Stimulated activated naive B cell treated with anti-CD40 and anti-IgM and Interleukin-4, amounts not matched to agents 10 μg/mL and 1 μg/mL and 100 μg/mL, for 72 hours (primary cell): ENCODE data around the gene CD300LG.
"Not testable (repeated sequence)": the region's sequence is repeated elsewhere in the genome, so short reads cannot be mapped to it uniquely, and the experiment has no call there.

Experiments used
- ATAC-seq, 2 donors: fragments of 150-1000 bp; cut with Tn5 transposase; replicated peaks; 2 replicates each; pipeline ENCODE4 v1.10.0; 2021; ENCODE audit warnings: moderate library complexity in 1 of 2
- DNase-seq: peaks from one replicate; pipeline ENCODE4 v3.0.0; 2021
- H3K27ac Mint-ChIP-seq: one replicate; pipeline ENCODE4 v1.8.0; 2022; ENCODE audit warnings: mild to moderate bottlenecking, mixed read lengths
- H3K27me3 Mint-ChIP-seq, 2 donors: one replicate each; pipeline ENCODE4 v1.8.0; 2022; ENCODE audit warnings: mixed read lengths in 2 of 2
- H3K36me3 Mint-ChIP-seq, 2 donors: one replicate each; pipeline ENCODE4 v1.8.0; 2022; ENCODE audit warnings: mixed read lengths in 2 of 2, mild to moderate bottlenecking in 1 of 2
- H3K4me1 Mint-ChIP-seq, 2 donors: one replicate each; pipeline ENCODE4 v1.8.0; 2022; ENCODE audit warnings: mixed read lengths in 2 of 2, mild to moderate bottlenecking in 1 of 2
- H3K4me3 Mint-ChIP-seq, 2 donors: one replicate each; pipeline ENCODE4 v1.8.0; 2022; ENCODE audit warnings: mild to moderate bottlenecking in 2 of 2, mixed read lengths in 2 of 2, moderate library complexity in 1 of 2
- H3K9me3 Mint-ChIP-seq, 2 donors: one replicate each; pipeline ENCODE4 v1.8.0; 2022; ENCODE audit warnings: mixed read lengths in 2 of 2, mild to moderate bottlenecking in 1 of 2

The CD300LG gene, protein sequence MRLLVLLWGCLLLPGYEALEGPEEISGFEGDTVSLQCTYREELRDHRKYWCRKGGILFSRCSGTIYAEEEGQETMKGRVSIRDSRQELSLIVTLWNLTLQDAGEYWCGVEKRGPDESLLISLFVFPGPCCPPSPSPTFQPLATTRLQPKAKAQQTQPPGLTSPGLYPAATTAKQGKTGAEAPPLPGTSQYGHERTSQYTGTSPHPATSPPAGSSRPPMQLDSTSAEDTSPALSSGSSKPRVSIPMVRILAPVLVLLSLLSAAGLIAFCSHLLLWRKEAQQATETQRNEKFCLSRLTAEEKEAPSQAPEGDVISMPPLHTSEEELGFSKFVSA

GRCh38 chr17:43846963-43847371 lies at the start of gene CD300LG:
CD300LG (plus strand) TSS chr17:43847176; CDS start chr17:43847217, 41 bp downstream.
- ATAC-seq (no peak), DNase-seq (no peak)
- no peak within 1 kb of the TSS for H3K27ac Mint-ChIP-seq
- peaks cover 43 to 49% of the 10 kb centered on the region in 2 donors for H3K27me3 Mint-ChIP-seq
- H3K4me3 Mint-ChIP-seq: no peak within 1 kb of the TSS
- no peaks in the 10 kb centered on the region for H3K36me3 Mint-ChIP-seq
- H3K9me3 Mint-ChIP-seq: peaks cover 2 to 4% of the 10 kb centered on the region in 2 donors
- H3K4me1 Mint-ChIP-seq: peaks cover 2 to 8% of the 10 kb centered on the region in 2 donors

DNA sequence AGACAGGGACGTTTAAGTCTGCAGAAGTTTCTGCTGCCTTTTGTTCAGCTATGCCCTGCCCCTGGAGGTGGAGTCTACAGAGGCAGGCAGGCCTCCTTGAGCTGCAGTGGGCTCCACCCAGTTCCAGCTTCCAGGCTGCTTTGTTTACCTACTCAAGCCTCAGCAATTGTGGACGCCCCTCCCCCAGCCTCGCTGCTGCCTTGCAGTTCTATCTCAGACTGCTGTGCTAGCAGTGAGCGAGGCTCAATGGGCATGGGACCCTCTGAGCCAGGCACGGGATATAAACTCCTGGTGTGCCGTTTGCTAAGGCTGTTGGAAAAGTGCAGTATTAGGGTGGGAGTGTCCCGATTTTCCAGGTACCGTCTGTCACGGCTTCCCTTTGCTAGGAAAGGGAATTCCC lies 49.0 kb upstream of the CD300LG start:
- H3K27me3 Mint-ChIP-seq: peaks cover 49 to 53% of the 10 kb centered on the region in 2 donors
- not testable (repeated sequence) for H3K27ac Mint-ChIP-seq, ATAC-seq, H3K9me3 Mint-ChIP-seq, H3K4me3 Mint-ChIP-seq, H3K36me3 Mint-ChIP-seq, DNase-seq, H3K4me1 Mint-ChIP-seq

GRCh38 chr17:43799047-43799446 lies 47.9 kb upstream of the CD300LG start:
- H3K36me3 Mint-ChIP-seq: no peaks in the 10 kb centered on the region

DNA sequence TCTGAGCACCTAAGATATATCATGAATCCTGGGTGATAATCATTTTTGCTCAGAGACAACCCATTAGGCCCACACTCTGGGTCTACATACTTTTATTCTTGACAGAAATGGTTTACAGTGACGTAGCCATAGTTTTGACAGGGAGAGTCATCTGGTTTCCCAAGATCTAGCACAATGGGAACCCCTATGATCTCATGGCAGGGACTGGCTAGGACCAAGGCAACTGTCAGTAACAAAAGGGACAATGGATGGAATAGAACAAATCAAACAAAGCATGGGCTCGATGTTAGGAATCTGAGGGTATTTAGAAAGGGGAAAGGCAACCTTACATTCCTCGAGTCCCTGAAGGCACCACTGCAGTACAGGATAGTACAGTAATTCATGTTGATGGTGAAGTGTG lies 46.2 kb upstream of the CD300LG start:
- no peaks in the 10 kb centered on the region for H3K36me3 Mint-ChIP-seq

More at GRCh38 chr17:43799047-43799446, 47.9 kb upstream of the CD300LG start:
- Mint-ChIP-seq H3K9me3 (no peaks in the 10 kb centered on the region), H3K4me3 (no peak overlapping the region), H3K27ac (no peak overlapping the region), H3K4me1 (no peaks in the 10 kb centered on the region), H3K27me3 (peaks cover 46 to 48% of the 10 kb centered on the region in 2 donors)
- no peak for ATAC-seq
- DNase-seq: no peak

GRCh38 chr17:43801844-43802243 lies 45.1 kb upstream of the CD300LG start:
- H3K4me3 Mint-ChIP-seq: no peak overlapping the region
- DNase-seq: no peak
- peaks cover 35 to 44% of the 10 kb centered on the region in 2 donors for H3K27me3 Mint-ChIP-seq
- H3K27ac Mint-ChIP-seq: no peak overlapping the region
- no peak for ATAC-seq
- no peaks in the 10 kb centered on the region for H3K36me3 Mint-ChIP-seq
- no peaks in the 10 kb centered on the region for H3K4me1 Mint-ChIP-seq
- peaks cover 0 to 3% of the 10 kb centered on the region in 2 donors for H3K9me3 Mint-ChIP-seq

More for the DNA sequence above, 46.2 kb upstream of the CD300LG start:
- peaks cover 0 to 3% of the 10 kb centered on the region in 2 donors for H3K9me3 Mint-ChIP-seq
- H3K27ac Mint-ChIP-seq: no peak overlapping the region
- DNase-seq: no peak
- no peak overlapping the region for H3K4me3 Mint-ChIP-seq
- H3K27me3 Mint-ChIP-seq: peaks cover 44 to 46% of the 10 kb centered on the region in 2 donors
- no peaks in the 10 kb centered on the region for H3K4me1 Mint-ChIP-seq
- ATAC-seq: no peak

DNA sequence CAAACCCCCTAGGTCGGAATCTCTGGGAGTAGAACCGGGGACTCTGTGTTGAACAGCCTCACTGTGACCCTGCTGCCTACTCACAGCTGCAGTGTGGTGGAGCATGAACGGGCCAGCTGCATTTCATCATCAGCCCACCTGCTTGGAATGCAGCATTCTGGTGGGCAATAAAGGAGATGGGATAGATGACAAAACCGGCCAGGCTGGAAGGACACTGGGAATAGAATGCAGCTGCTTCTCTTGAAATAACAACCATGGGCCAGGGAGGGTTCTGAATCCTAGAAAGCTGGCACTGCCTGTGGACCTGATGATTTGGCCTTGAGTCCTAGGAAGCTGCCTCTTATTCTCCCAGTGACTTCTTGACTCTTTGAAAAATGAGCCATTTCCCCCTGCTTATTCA lies 43.2 kb upstream of the CD300LG start:
- H3K4me1 Mint-ChIP-seq: no peaks in the 10 kb centered on the region
- H3K27me3 Mint-ChIP-seq: peaks cover 30 to 42% of the 10 kb centered on the region in 2 donors
- DNase-seq (no peak), ATAC-seq (no peak)
- H3K36me3 Mint-ChIP-seq: no peaks in the 10 kb centered on the region
- no peak overlapping the region for H3K4me3 Mint-ChIP-seq
- peaks cover 0 to 3% of the 10 kb centered on the region in 2 donors for H3K9me3 Mint-ChIP-seq
- no peak overlapping the region for H3K27ac Mint-ChIP-seq

GRCh38 chr17:43805117-43805516 lies 41.9 kb upstream of the CD300LG start:
- no peak for DNase-seq
- Mint-ChIP-seq H3K36me3 (no peaks in the 10 kb centered on the region), H3K27ac (no peak overlapping the region), H3K4me1 (no peaks in the 10 kb centered on the region), H3K9me3 (peaks cover 0 to 3% of the 10 kb centered on the region in 2 donors), H3K4me3 (no peak overlapping the region), H3K27me3 (peaks cover 30 to 42% of the 10 kb centered on the region in 2 donors)
- ATAC-seq: no peak

DNA sequence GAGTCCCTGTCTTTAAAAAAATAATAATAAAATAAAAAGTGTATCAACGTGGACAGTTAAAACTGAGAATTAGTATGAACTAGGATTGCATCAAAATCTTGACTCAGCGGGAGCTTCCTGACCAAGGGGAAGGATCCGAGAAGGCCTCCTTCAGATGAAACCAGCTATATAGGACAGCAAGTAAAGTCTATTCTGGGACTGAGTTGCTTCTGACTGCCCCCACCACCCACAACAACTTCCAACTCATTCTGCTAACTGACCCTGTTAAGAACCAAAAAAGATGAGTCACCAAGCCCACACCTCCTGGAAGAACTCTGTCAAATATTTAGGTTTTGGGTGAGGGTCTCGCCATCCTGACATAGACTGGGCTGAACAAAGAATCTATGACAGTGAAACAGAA lies 38.9 kb upstream of the CD300LG start:
- H3K36me3 Mint-ChIP-seq: no peaks in the 10 kb centered on the region
- ATAC-seq (no peak), DNase-seq (no peak)
- no peak overlapping the region for H3K27ac Mint-ChIP-seq
- H3K9me3 Mint-ChIP-seq: peaks cover 0 to 3% of the 10 kb centered on the region in 2 donors
- H3K27me3 Mint-ChIP-seq: peaks cover 26 to 38% of the 10 kb centered on the region in 2 donors
- H3K4me1 Mint-ChIP-seq: no peaks in the 10 kb centered on the region
- H3K4me3 Mint-ChIP-seq: no peak overlapping the region

DNA sequence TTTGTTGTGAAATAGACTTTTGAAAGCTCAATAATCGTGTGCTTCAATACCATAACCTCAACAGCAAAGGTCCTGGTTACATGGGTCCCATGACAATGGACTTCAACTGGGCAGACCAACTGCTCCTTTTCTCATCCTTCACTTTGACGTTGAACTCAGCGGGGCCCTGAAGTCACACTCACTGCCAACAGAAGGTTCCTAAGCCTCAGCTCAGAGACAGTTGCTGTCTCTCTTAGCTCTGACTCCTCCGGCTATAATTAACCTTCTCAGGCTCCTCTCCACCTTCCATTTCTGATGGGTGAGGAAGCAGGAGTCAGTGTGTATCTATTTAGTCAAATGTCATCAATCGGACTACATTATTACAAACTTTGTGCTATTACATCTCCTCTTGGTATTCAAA lies 37.9 kb upstream of the CD300LG start:
- Mint-ChIP-seq H3K27me3 (peaks cover 27 to 39% of the 10 kb centered on the region in 2 donors), H3K4me1 (no peaks in the 10 kb centered on the region), H3K9me3 (peaks cover 0 to 3% of the 10 kb centered on the region in 2 donors), H3K36me3 (no peaks in the 10 kb centered on the region), H3K27ac (no peak overlapping the region), H3K4me3 (no peak overlapping the region)
- no peak for DNase-seq
- ATAC-seq: no peak

GRCh38 chr17:43810226-43810715 lies 36.7 kb upstream of the CD300LG start:
- Mint-ChIP-seq H3K4me3 (no peak overlapping the region), H3K36me3 (no peaks in the 10 kb centered on the region), H3K4me1 (no peaks in the 10 kb centered on the region), H3K27ac (no peak overlapping the region), H3K9me3 (no peaks in the 10 kb centered on the region), H3K27me3 (peaks cover 17 to 30% of the 10 kb centered on the region in 2 donors)
- DNase-seq: no peak
- no peak for ATAC-seq

DNA sequence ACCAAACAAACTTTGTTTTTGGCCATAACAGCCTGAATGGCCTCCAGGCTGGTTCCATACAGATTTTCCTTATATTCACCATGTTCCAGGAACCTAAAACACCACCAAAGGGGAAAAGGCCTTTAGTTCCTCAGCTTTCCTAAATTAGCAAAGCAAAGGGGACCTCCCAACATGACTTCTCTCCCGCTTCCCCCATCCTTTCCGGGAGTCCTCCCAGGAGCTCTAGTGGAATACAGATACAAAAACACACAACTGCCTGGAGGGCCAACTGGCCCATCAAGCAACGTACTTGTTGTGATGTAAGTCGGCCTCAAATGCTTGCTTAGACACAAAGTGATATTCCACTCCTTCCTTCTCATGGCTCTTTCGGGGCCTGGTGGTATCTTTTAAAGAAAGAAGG lies 36.2 kb upstream of the CD300LG start:
- H3K27me3 Mint-ChIP-seq: peaks cover 16 to 28% of the 10 kb centered on the region in 2 donors
- no peaks in the 10 kb centered on the region for H3K9me3 Mint-ChIP-seq
- DNase-seq (no peak), ATAC-seq (no peak)
- no peak overlapping the region for H3K4me3 Mint-ChIP-seq
- no peaks in the 10 kb centered on the region for H3K4me1 Mint-ChIP-seq
- H3K27ac Mint-ChIP-seq: no peak overlapping the region
- no peaks in the 10 kb centered on the region for H3K36me3 Mint-ChIP-seq

- Mint-ChIP-seq H3K36me3 (no peaks in the 10 kb centered on the region), H3K9me3 (no peaks in the 10 kb centered on the region), H3K4me1 (no peaks in the 10 kb centered on the region), H3K4me3 (no peak overlapping the region), H3K27ac (no peak overlapping the region), H3K27me3 (peaks cover 16 to 20% of the 10 kb centered on the region in 2 donors)
- DNase-seq: no peak
- ATAC-seq: no peak
Measured at GRCh38 chr17:43812396-43813265, 34.3 kb upstream of the CD300LG start.

DNA sequence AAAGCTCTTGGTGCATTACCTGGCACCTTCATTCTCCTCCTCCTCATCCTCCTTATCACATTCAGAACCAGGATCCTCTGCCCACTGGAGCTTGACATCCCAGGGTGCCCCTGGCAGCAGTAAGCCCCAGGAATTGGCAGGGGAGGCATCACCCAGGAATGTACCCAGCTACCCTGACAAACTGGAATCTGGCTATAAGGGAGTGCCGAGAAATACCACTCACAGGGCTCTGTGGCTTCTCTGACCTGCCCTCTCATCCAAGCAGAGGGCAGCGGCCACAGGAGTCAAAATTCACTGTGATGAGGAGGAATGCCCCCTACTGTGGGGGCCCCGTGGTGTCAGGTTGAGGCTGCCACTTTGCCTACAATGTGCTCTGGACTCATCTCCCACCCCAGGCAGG lies 33.6 kb upstream of the CD300LG start:
- DNase-seq (no peak), ATAC-seq (no peak)
- Mint-ChIP-seq H3K36me3 (no peaks in the 10 kb centered on the region), H3K4me3 (no peak overlapping the region), H3K4me1 (no peaks in the 10 kb centered on the region), H3K9me3 (no peaks in the 10 kb centered on the region), H3K27me3 (peaks cover 16 to 18% of the 10 kb centered on the region in 2 donors), H3K27ac (no peak overlapping the region)

GRCh38 chr17:43814026-43814425 lies 33.0 kb upstream of the CD300LG start:
- ATAC-seq: no peak
- no peak for DNase-seq
- H3K9me3 Mint-ChIP-seq: no peaks in the 10 kb centered on the region
- no peaks in the 10 kb centered on the region for H3K36me3 Mint-ChIP-seq
- H3K27ac Mint-ChIP-seq: no peak overlapping the region
- no peaks in the 10 kb centered on the region for H3K4me1 Mint-ChIP-seq
- no peak overlapping the region for H3K4me3 Mint-ChIP-seq
- peaks cover 15 to 16% of the 10 kb centered on the region in 2 donors for H3K27me3 Mint-ChIP-seq
